SK-N-SH treated with all-trans-retinoic acid at 6 μM for 48 hours (cell line): ENCODE data around the gene MROH9.

Experiments
- ARNTL ChIP-seq: fragments of 450-650 bp; formaldehyde crosslinking; IDR thresholded peaks from 2 replicates; pipeline ENCODE4 v1.5.0; 2020; ENCODE audit warnings: low read depth, mild to moderate bottlenecking, moderate library complexity, borderline replicate concordance
- ESRRG ChIP-seq: fragments of 250-450 bp; sonication (Bioruptor Pico); IDR thresholded peaks from 2 replicates; pipeline ENCODE4 v1.6.1; 2021; ENCODE audit warnings: mild to moderate bottlenecking
- OSR1 ChIP-seq: fragments of 250-450 bp; sonication (Bioruptor Pico); IDR thresholded peaks from 2 replicates; pipeline ENCODE4 v1.8.0; 2022; ENCODE audit warnings: moderate library complexity, mild to moderate bottlenecking, inconsistent platforms
- PPARA ChIP-seq: fragments of 250-450 bp; sonication (Bioruptor Pico); IDR thresholded peaks from 2 replicates; pipeline ENCODE4 v1.5.0; 2020; ENCODE audit warnings: mild to moderate bottlenecking, borderline replicate concordance
- TOX ChIP-seq: fragments of 250-450 bp; sonication (Bioruptor Pico); IDR thresholded peaks from 2 replicates; pipeline ENCODE4 v1.8.0; 2021; ENCODE audit warnings: mild to moderate bottlenecking, moderate library complexity, borderline replicate concordance
- ZFP30 ChIP-seq: fragments of 450-650 bp; formaldehyde crosslinking; IDR thresholded peaks from 2 replicates; pipeline ENCODE4 v1.5.0; 2022; ENCODE audit warnings: mild to moderate bottlenecking, moderate library complexity
- TF ChIP-seq, protein P1 (sequence below): fragments of 250-450 bp; sonication (Bioruptor Pico); IDR thresholded peaks from 2 replicates; pipeline ENCODE4 v1.5.1; 2020; ENCODE audit warnings: low read depth, mild to moderate bottlenecking, moderate library complexity
- TF ChIP-seq, protein P2 (sequence below): fragments of 250-450 bp; sonication (Bioruptor Pico); IDR thresholded peaks from 2 replicates; pipeline ENCODE4 v1.8.0; 2021; ENCODE audit warnings: low read depth, mild to moderate bottlenecking, moderate library complexity, borderline replicate concordance

DNA sequence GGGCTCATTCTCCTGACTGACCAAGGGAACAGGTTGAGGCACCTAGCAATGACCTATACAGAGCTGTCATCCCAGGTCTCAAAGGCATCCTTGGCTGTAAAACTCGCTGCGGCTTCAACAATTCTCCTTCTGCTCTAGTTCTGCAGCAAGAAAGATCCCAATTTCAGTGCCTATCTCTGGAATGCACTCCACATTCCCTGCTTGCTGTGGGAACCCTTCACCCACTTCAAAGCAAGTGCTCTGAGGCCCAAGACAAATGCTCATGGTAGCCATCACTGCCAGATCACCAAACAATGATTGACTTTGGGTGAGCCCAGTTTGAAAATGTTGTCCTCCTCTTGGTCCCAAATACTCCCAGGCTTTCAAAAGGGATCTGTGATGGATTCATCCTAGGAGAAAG, 117.6 kb downstream of the MROH9 start:
- TF ChIP-seq, protein P1, sequence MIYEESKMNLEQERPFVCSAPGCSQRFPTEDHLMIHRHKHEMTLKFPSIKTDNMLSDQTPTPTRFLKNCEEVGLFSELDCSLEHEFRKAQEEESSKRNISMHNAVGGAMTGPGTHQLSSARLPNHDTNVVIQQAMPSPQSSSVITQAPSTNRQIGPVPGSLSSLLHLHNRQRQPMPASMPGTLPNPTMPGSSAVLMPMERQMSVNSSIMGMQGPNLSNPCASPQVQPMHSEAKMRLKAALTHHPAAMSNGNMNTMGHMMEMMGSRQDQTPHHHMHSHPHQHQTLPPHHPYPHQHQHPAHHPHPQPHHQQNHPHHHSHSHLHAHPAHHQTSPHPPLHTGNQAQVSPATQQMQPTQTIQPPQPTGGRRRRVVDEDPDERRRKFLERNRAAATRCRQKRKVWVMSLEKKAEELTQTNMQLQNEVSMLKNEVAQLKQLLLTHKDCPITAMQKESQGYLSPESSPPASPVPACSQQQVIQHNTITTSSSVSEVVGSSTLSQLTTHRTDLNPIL (CRISPR knock-in tag), result no peak
- TF ChIP-seq OSR1 (CRISPR knock-in tag) (no peak), ZFP30 (CRISPR knock-in tag) (no peak), ESRRG (CRISPR knock-in tag) (no peak), ARNTL (CRISPR knock-in tag) (no peak), TOX (CRISPR knock-in tag) (no peak), PPARA (CRISPR knock-in tag) (no peak)
- TF ChIP-seq, protein P2, sequence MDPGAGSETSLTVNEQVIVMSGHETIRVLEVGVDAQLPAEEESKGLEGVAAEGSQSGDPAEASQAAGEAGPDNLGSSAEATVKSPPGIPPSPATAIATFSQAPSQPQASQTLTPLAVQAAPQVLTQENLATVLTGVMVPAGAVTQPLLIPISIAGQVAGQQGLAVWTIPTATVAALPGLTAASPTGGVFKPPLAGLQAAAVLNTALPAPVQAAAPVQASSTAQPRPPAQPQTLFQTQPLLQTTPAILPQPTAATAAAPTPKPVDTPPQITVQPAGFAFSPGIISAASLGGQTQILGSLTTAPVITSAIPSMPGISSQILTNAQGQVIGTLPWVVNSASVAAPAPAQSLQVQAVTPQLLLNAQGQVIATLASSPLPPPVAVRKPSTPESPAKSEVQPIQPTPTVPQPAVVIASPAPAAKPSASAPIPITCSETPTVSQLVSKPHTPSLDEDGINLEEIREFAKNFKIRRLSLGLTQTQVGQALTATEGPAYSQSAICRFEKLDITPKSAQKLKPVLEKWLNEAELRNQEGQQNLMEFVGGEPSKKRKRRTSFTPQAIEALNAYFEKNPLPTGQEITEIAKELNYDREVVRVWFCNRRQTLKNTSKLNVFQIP, result no peak
